Measurements from ENCODE around the gene UBE3C.

DNA sequence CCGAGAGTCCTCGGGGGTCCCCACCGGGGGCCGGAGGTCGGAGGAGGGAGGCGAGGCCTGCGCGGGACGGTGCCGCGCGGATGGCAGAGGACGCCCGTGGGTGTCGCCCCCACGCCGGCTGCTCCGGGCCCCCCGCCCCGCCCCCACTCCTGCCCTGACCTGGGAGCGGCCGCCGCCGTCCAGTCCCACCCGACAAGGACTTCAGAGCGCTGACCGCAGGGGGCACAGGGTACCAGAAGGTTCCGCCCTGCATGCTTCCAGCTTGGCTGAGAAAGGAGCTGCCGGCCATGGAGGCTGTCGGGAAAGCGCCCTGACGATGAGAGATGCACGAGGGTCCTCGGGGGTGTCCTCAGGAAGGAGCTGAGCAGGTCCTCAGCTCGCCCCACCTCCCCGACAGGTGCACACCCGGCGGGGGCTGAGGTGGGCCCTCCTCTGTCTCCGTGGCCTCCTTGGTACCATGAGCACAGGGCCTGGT, 141.1 kb downstream of the UBE3C start:
- no peak for TF ChIP-seq EP300 (IDR thresholded peaks at IDR 0.05)
- TF ChIP-seq, protein P1, sequence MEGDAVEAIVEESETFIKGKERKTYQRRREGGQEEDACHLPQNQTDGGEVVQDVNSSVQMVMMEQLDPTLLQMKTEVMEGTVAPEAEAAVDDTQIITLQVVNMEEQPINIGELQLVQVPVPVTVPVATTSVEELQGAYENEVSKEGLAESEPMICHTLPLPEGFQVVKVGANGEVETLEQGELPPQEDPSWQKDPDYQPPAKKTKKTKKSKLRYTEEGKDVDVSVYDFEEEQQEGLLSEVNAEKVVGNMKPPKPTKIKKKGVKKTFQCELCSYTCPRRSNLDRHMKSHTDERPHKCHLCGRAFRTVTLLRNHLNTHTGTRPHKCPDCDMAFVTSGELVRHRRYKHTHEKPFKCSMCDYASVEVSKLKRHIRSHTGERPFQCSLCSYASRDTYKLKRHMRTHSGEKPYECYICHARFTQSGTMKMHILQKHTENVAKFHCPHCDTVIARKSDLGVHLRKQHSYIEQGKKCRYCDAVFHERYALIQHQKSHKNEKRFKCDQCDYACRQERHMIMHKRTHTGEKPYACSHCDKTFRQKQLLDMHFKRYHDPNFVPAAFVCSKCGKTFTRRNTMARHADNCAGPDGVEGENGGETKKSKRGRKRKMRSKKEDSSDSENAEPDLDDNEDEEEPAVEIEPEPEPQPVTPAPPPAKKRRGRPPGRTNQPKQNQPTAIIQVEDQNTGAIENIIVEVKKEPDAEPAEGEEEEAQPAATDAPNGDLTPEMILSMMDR (IDR thresholded peaks at IDR 0.05): no peak
- TF ChIP-seq POLR2A (IDR thresholded peaks at IDR 0.05): no peak

Data from gastroesophageal sphincter (tissue), 3 donors.